Measurements from ENCODE around the gene MT1H. TPM values are rescaled to one million over a fixed set of nuclear protein-coding genes. Genes with fewer than 3 reads are reported as not detected.

Gene MT1H
- total and polyA plus RNA-seq, 2 of the 13 experiments (the other 11 are each of a cell fraction or from before 2014, with no cell fraction given) = 0.60 TPM; not detected in 1

DNA sequence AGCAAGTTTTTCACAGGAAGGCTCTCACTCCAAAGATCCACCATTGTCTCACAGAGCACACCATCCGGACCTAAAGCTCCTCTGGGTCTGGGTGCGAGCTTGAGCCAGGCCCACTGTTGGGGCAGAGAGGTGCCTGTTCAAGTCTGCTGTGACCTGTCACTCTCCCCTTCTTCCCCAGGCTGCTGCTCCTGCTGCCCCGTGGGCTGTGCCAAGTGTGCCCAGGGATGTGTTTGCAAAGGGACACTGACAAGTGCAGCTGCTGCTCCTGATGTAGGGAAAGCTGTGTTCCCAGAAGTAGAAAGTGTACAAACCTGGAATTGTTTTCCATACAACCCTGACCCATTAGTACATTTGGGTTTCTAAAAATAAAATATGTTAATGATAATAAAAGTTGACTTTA lies 7.9 kb downstream of the MT1H start (continued):
- TF ChIP-seq IRX3 (CRISPR knock-in tag; IDR thresholded peaks at IDR 0.05; ENCODE audit: borderline replicate concordance, low read depth) (no peak), TBL1XR1 (IDR thresholded peaks at IDR 0.05; ENCODE audit: borderline replicate concordance, low read length, partially characterized antibody) (no peak), FOXP4 (CRISPR knock-in tag; IDR thresholded peaks at IDR 0.05) (no peak), STAG1 (CRISPR knock-in tag; IDR thresholded peaks at IDR 0.05) (no peak), TRIM22 (IDR thresholded peaks at IDR 0.05) (no peak), ZSCAN20 (CRISPR knock-in tag; IDR thresholded peaks at IDR 0.05; ENCODE audit: borderline replicate concordance) (no peak), SAP130 (CRISPR knock-in tag; IDR thresholded peaks at IDR 0.05; ENCODE audit: low read depth) (no peak), SMARCC2 (IDR thresholded peaks at IDR 0.05) (no peak), ZFP41 (CRISPR knock-in tag; IDR thresholded peaks at IDR 0.05; ENCODE audit: borderline replicate concordance) (no peak), SNAPC4 (CRISPR knock-in tag; IDR thresholded peaks at IDR 0.05) (no peak), TEF (CRISPR knock-in tag; IDR thresholded peaks at IDR 0.05) (no peak)

Data from HepG2 (cell line).